NCI-H524 (cell line): ENCODE measurements around the gene RHOG.
"Not testable (repeated sequence)": the region's sequence is repeated elsewhere in the genome, so short reads cannot be mapped to it uniquely, and the experiment has no call there.

Experiments used
- DNase-seq, 2 experiments: peaks; one replicate each; lab custom pipeline; 2025; lab: John Stamatoyannopoulos, UW

Gene RHOG

GRCh38 chr11:3840870-3841425 lies at the start of gene RHOG:
Gene RHOG (minus strand): TSS chr11:3840959. CDS start chr11:3828138, 12,821 bp downstream.
- peak in 1 of 2 experiments; percentile 61 for DNase-seq

GRCh38 chr11:3890014-3890413 lies 49.3 kb upstream of the RHOG start:
- no peak for DNase-seq

GRCh38 chr11:3888876-3889275 lies 48.1 kb upstream of the RHOG start:
- no peak for DNase-seq

- no peak for DNase-seq
Measured at GRCh38 chr11:3886985-3887384, 46.2 kb upstream of the RHOG start.

GRCh38 chr11:3885855-3886254 lies 45.1 kb upstream of the RHOG start:
- DNase-seq = no peak

GRCh38 chr11:3882655-3883054 lies 41.9 kb upstream of the RHOG start:
- DNase-seq = no peak

- no peak for DNase-seq
Measured at GRCh38 chr11:3880724-3881123, 40.0 kb upstream of the RHOG start.

GRCh38 chr11:3879967-3880542 lies 39.3 kb upstream of the RHOG start:
- DNase-seq = no peak

GRCh38 chr11:3879216-3879966 lies 38.6 kb upstream of the RHOG start:
- DNase-seq = no peak

- no peak for DNase-seq
Measured at GRCh38 chr11:3878258-3878584, 37.5 kb upstream of the RHOG start.

GRCh38 chr11:3877364-3878257 lies 36.9 kb upstream of the RHOG start:
- no peak for DNase-seq

GRCh38 chr11:3876613-3877012 lies 35.9 kb upstream of the RHOG start:
- no peak for DNase-seq

GRCh38 chr11:3873712-3874349 lies 33.1 kb upstream of the RHOG start:
- DNase-seq = peak; percentile 7 to 40

- no peak for DNase-seq
Measured at GRCh38 chr11:3867209-3868091, 26.7 kb upstream of the RHOG start.

GRCh38 chr11:3866836-3867208 lies 26.1 kb upstream of the RHOG start:
- no peak for DNase-seq

- DNase-seq = no peak
Measured at GRCh38 chr11:3866206-3866605, 25.4 kb upstream of the RHOG start.

- DNase-seq = no peak
Measured at GRCh38 chr11:3865388-3866193, 24.8 kb upstream of the RHOG start.

- no peak for DNase-seq
Measured at GRCh38 chr11:3861683-3862082, 20.9 kb upstream of the RHOG start.

GRCh38 chr11:3860898-3861393 lies 20.2 kb upstream of the RHOG start:
- DNase-seq = not testable (repeated sequence)

- DNase-seq = no peak
Measured at GRCh38 chr11:3860375-3860774, 19.6 kb upstream of the RHOG start.
